HG03457 (cell line): Measurements from ENCODE around the gene TKTL2.
"Not testable (repeated sequence)": the region's sequence is repeated elsewhere in the genome, so short reads cannot be mapped to it uniquely, and the experiment has no call there.

Experiments used
- ATAC-seq: cut with Tn5 transposase; IDR thresholded peaks from one replicate; pipeline ENCODE4 v1.9.1; 2021; ENCODE audit warnings: moderate number of reproducible peaks; ENCODE audit not compliant: unreplicated experiment

TKTL2 gene

DNA sequence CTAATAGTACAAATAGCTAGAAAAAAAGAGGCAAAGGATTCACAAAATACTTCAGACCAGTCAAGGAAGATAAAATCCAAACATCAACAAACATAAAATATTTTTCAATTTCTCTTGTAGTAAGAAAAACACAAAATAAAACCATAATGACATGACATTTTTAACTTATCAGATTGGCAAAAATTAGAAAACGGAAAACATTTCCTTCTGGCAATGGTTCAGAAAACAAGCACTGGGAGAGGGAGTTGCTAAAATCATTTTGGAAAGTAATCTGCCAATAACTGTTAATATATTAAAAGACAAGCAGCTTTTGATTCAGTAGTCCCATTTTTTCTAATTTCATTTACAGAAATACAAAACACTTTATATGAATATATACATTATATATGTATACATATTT, 26.1 kb downstream of the TKTL2 start:
- ATAC-seq, result no peak

DNA sequence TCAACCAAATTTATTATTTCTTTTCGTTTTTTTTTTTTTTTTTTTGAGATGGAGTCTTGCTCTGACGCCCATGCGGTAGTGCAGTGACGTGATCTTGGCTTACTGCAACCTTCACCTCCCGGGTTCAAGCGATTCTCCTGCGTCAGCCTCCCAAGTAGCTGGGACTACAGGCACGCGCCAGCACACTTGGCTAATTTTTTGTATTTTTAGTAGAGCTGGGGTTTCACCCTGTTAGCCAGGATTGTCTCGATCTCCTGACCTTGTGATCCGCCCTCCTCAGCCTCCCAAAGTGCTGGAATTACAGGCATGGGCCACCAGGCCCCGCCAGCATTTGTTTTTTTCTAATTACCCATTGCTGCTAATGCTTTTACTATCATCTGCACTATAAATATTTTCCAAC, 26.5 kb downstream of the TKTL2 start:
- not testable (repeated sequence) for ATAC-seq

DNA sequence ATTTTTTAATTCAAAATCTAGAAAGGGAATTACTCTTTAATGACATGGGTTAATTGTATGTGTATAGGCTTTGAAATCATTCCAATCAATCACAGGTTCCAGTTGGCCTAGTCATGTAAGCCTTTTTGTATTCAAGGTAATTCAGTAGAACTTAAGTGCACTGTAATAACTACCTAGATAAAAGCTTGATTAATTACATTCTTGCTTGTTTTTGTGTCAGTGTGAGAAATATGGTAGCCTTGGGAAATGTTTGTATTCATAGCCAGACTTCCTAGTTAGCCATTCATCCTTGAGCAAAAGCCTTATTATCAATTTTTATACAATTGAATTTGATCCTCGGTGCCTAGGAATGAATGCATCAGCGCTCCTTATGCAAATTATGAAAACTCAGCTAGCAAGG, 33.5 kb downstream of the TKTL2 start:
- ATAC-seq, result no peak
